ENCODE data around the gene GUCA2A.

The GUCA2A gene

DNA sequence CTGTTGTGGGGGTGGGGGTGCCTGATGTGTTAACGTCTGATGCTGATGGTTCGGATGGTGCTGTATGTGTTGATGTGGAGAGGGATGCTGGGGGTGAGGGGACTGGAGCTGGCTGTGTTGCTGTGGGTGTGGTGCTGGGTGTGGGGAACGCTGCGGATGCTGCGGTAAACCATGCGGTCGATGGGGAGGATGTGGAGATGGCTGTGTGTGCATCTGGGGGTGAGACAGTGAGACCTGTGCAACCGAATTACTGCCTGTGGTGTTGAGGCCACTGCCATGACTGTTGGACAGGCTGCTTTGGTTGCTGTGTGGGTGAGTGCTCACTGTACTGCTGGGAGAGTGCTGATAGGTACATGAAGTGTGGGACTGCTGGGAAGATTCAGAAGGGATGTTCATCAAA lies 26.8 kb upstream of the GUCA2A start:
- no peak for DNase-seq (ENCODE audit: low spot score)
- TF ChIP-seq, protein P1, sequence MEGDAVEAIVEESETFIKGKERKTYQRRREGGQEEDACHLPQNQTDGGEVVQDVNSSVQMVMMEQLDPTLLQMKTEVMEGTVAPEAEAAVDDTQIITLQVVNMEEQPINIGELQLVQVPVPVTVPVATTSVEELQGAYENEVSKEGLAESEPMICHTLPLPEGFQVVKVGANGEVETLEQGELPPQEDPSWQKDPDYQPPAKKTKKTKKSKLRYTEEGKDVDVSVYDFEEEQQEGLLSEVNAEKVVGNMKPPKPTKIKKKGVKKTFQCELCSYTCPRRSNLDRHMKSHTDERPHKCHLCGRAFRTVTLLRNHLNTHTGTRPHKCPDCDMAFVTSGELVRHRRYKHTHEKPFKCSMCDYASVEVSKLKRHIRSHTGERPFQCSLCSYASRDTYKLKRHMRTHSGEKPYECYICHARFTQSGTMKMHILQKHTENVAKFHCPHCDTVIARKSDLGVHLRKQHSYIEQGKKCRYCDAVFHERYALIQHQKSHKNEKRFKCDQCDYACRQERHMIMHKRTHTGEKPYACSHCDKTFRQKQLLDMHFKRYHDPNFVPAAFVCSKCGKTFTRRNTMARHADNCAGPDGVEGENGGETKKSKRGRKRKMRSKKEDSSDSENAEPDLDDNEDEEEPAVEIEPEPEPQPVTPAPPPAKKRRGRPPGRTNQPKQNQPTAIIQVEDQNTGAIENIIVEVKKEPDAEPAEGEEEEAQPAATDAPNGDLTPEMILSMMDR (IDR thresholded peaks at IDR 0.05; ENCODE audit: poor library complexity, severe bottlenecking) = no peak

DNA sequence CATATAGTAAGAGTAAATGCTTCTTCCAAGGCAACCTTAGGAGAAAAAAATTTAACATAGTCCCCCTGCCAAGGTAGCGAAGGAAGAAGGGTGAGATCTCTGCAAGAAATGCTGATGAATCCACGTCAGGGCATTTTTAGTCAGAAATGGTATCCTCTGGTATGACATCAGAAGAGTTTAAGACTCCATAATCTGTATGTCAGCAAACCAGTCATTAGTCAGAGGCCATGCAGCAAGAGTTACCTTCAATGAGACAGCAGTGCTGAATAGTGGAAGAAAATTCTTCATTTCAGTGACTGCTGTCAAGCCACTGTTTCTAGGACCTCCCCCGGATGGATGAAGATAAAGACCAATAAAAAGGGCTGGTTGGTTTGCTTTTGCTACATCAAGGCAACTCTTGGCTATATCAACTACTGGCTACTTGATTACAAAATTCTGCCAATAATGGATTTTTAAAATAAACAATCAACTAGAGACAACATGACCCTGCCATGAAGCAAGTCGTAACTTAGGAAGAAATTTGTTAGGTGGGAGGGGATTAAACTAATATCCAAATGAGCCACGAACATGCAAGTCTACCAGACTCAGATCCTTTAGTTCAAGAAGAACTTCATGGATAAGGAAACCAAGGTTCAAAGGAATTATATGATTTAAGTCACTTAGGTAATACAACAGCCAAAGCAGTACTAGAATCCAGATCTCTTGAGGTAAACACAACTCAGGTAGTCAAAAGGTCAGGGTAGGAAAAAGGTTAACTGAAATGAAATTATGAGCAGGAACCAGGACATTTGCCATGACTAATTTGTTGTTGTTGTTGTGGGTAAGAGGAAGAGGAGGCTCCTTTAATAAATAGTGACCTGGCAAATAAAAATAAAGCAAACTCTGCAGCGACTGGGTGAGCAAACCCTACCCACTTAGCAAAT lies 25.6 kb upstream of the GUCA2A start:
- ATAC-seq (ENCODE audit: low read depth) = no peak
- Histone ChIP-seq H3K27me3 (ENCODE audit: insufficient read depth, poor library complexity, severe bottlenecking) (no peaks in the 10 kb centered on the region), H3K36me3 (ENCODE audit: low read depth) (peaks cover 70% of the 10 kb centered on the region), H3K9me3 (ENCODE audit: severe bottlenecking) (no peaks in the 10 kb centered on the region), H3K27ac (ENCODE audit: poor library complexity, severe bottlenecking) (no peak overlapping the region), H3K4me3 (ENCODE audit: severe bottlenecking) (no peak overlapping the region), H3K4me1 (ENCODE audit: insufficient read depth, poor library complexity, severe bottlenecking) (peaks cover 10% of the 10 kb centered on the region)
- TF ChIP-seq, protein P1 (IDR thresholded peaks at IDR 0.05; ENCODE audit: poor library complexity, severe bottlenecking) = no peak
- no peak for DNase-seq (ENCODE audit: low spot score)

More for the DNA sequence above, 26.8 kb upstream of the GUCA2A start:
- Histone ChIP-seq H3K4me1 (ENCODE audit: insufficient read depth, poor library complexity, severe bottlenecking) (peaks cover 10% of the 10 kb centered on the region), H3K27me3 (ENCODE audit: insufficient read depth, poor library complexity, severe bottlenecking) (no peaks in the 10 kb centered on the region), H3K36me3 (ENCODE audit: low read depth) (peaks cover 69% of the 10 kb centered on the region), H3K9me3 (ENCODE audit: severe bottlenecking) (no peaks in the 10 kb centered on the region), H3K27ac (ENCODE audit: poor library complexity, severe bottlenecking) (peak overlapping the region; percentile 40), H3K4me3 (ENCODE audit: severe bottlenecking) (no peak overlapping the region)
- ATAC-seq (ENCODE audit: low read depth) = no peak

GRCh38 chr1:42186152-42186551 lies 21.6 kb upstream of the GUCA2A start:
- Histone ChIP-seq H3K9me3 (ENCODE audit: severe bottlenecking) (no peaks in the 10 kb centered on the region), H3K4me3 (ENCODE audit: severe bottlenecking) (no peak overlapping the region), H3K36me3 (ENCODE audit: low read depth) (peaks cover 63% of the 10 kb centered on the region), H3K4me1 (ENCODE audit: insufficient read depth, poor library complexity, severe bottlenecking) (no peaks in the 10 kb centered on the region), H3K27me3 (ENCODE audit: insufficient read depth, poor library complexity, severe bottlenecking) (no peaks in the 10 kb centered on the region), H3K27ac (ENCODE audit: poor library complexity, severe bottlenecking) (no peak overlapping the region)
- DNase-seq (ENCODE audit: low spot score) (no peak), ATAC-seq (ENCODE audit: low read depth) (no peak)
- TF ChIP-seq, protein P1 (IDR thresholded peaks at IDR 0.05; ENCODE audit: poor library complexity, severe bottlenecking) = no peak

DNA sequence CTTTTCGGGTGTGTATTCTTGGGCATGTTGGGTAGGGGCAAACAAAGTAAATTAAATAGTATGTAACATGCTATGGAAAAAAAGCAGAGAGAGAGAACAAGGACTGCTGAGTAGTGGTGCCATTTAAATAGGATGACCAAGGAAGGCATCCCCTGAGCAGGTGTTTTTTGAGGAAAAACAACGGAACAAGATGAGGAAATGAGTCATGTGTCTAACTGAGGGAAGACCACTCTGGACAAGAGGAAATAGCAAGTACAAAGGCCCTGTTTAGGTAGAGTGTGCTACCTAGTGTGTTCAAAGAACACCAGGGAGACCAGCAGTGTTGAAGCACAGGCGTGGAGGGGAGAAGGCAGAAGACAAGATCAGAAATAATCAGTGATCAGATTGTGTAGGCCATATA lies 20.1 kb upstream of the GUCA2A start:
- Histone ChIP-seq H3K9me3 (ENCODE audit: severe bottlenecking) (no peaks in the 10 kb centered on the region), H3K4me3 (ENCODE audit: severe bottlenecking) (no peak overlapping the region), H3K27me3 (ENCODE audit: insufficient read depth, poor library complexity, severe bottlenecking) (no peaks in the 10 kb centered on the region), H3K27ac (ENCODE audit: poor library complexity, severe bottlenecking) (no peak overlapping the region), H3K4me1 (ENCODE audit: insufficient read depth, poor library complexity, severe bottlenecking) (no peaks in the 10 kb centered on the region), H3K36me3 (ENCODE audit: low read depth) (peaks cover 62% of the 10 kb centered on the region)
- ATAC-seq (ENCODE audit: low read depth) = no peak
- TF ChIP-seq, protein P1 (IDR thresholded peaks at IDR 0.05; ENCODE audit: poor library complexity, severe bottlenecking) = no peak
- no peak for DNase-seq (ENCODE audit: low spot score)

- no peak overlapping the region for H3K4me3 ChIP-seq (ENCODE audit: severe bottlenecking)
- no peaks in the 10 kb centered on the region for H3K4me1 ChIP-seq (ENCODE audit: insufficient read depth, poor library complexity, severe bottlenecking)
- no peaks in the 10 kb centered on the region for H3K9me3 ChIP-seq (ENCODE audit: severe bottlenecking)
- H3K27me3 ChIP-seq (ENCODE audit: insufficient read depth, poor library complexity, severe bottlenecking) = no peaks in the 10 kb centered on the region
- DNase-seq (ENCODE audit: low spot score) (no peak), ATAC-seq (ENCODE audit: low read depth) (no peak)
- TF ChIP-seq, protein P1 (IDR thresholded peaks at IDR 0.05; ENCODE audit: poor library complexity, severe bottlenecking) = no peak
- no peak overlapping the region for H3K27ac ChIP-seq (ENCODE audit: poor library complexity, severe bottlenecking)
- peaks cover 58% of the 10 kb centered on the region for H3K36me3 ChIP-seq (ENCODE audit: low read depth)
These were observed 19.4 kb upstream of the GUCA2A start for GRCh38 chr1:42183957-42184268.

Measured in RWPE2 (cell line).